ENCODE results near the gene STUM. TPM values are rescaled to one million over a fixed set of nuclear protein-coding genes. Genes with fewer than 3 reads are reported as not detected.

Gene STUM
- polyA plus RNA-seq, 2 of the 4 experiments (the other 2 are of a cell fraction): not detected

GRCh38 chr1:226627924-226628611 is 79.5 kb downstream of the STUM start:
- TF ChIP-seq PBX3 (IDR thresholded peaks at IDR 0.05) (no peak), ZC3H11A (IDR thresholded peaks at IDR 0.05) (no peak), MAX (IDR thresholded peaks at IDR 0.05) (no peak), HES2 (IDR thresholded peaks at IDR 0.05) (no peak), E2F6 (IDR thresholded peaks at IDR 0.05; ENCODE audit: borderline replicate concordance, low read depth) (no peak), MAFK (IDR thresholded peaks at IDR 0.05; ENCODE audit: partially characterized antibody) (no peak), CEBPB (IDR thresholded peaks at IDR 0.05) (no peak), EHMT2 (IDR thresholded peaks at IDR 0.05; ENCODE audit: low read depth) (no peak), POLR2AphosphoS2 (conservative IDR thresholded peaks at IDR 0.05; ENCODE audit: low read length) (no peak), RFX5 (IDR thresholded peaks at IDR 0.05) (no peak), CHD2 (IDR thresholded peaks at IDR 0.05; ENCODE audit: low read length, partially characterized antibody) (no peak), RCOR1 (IDR thresholded peaks at IDR 0.05; ENCODE audit: low read depth, low read length) (no peak), FOSL2 (IDR thresholded peaks at IDR 0.05) (no peak), FOSL2 (CRISPR knock-in tag; IDR thresholded peaks at IDR 0.05) (no peak), CBX8 (IDR thresholded peaks at IDR 0.05) (no peak), USF2 (IDR thresholded peaks at IDR 0.05) (no peak), KDM5A (IDR thresholded peaks at IDR 0.05) (no peak), NFE2L2 (conservative IDR thresholded peaks at IDR 0.05; ENCODE audit: low read length) (no peak), EP300 (IDR thresholded peaks at IDR 0.05) (no peak), PHF8 (IDR thresholded peaks at IDR 0.05; ENCODE audit: borderline replicate concordance, low read depth) (no peak)
- no peak for FAIRE-seq
- no peak overlapping the region for H3K4me2 ChIP-seq

GRCh38 chr1:226628612-226629155 is 80.1 kb downstream of the STUM start:
- no peak overlapping the region for H3K27ac ChIP-seq
- FAIRE-seq (no peak), DNase-seq (ENCODE audit: low read depth in 1 of 2, low spot score in 1 of 2) (no peak), ATAC-seq (no peak)
- no peaks in the 10 kb centered on the region for H3K9me3 ChIP-seq
- TF ChIP-seq POLR2AphosphoS2 (conservative IDR thresholded peaks at IDR 0.05; ENCODE audit: low read length) (no peak), EHMT2 (IDR thresholded peaks at IDR 0.05; ENCODE audit: low read depth) (no peak)
- 74% methylated on average over 10 of the region's 10 CpGs for WGBS (ENCODE audit: missing lambda C conversion rate)
- no peaks in the 10 kb centered on the region for H3K4me1 ChIP-seq
- ChIA-PET POLR2A (no interaction called here), CTCF (interaction anchor here (1.1 to 1.8 kb wide), 4 partner anchors 15 to 199 kb away, joined by 3 to 5 read pairs (median 4); no protein-coding TSS in a partner anchor)
- H3K4me2 ChIP-seq: no peak overlapping the region
- no peak overlapping the region for H3K4me3 ChIP-seq

More at GRCh38 chr1:226627924-226628611, 79.5 kb downstream of the STUM start:
- POLR2A ChIA-PET: no interaction called here
- Histone ChIP-seq H3K27ac (no peak overlapping the region), H3K9me3 (no peaks in the 10 kb centered on the region), H3K4me1 (no peaks in the 10 kb centered on the region), H3K4me3 (no peak overlapping the region)
- CTCF ChIA-PET: interaction anchor here (1.1 to 2.7 kb wide), 7 partner anchors 16 to 200 kb away, joined by 3 to 14 read pairs (median 4); partner anchors contain the start of gene STUM
- ATAC-seq (no peak), DNase-seq (ENCODE audit: low read depth in 1 of 2, low spot score in 1 of 2) (no peak)
- 77% methylated on average over 11 of the region's 11 CpGs for WGBS (ENCODE audit: missing lambda C conversion rate)

Measured in A549 (cell line).